Ovary (tissue), 9 donors: ENCODE results near the gene UPF1. TPM values are rescaled to one million over a fixed set of nuclear protein-coding genes. Genes with fewer than 3 reads are reported as not detected.

Experiments used
- DNase-seq, 5 donors: peaks; one replicate each; pipeline ENCODE4 v3.0.0-alpha.2; 2019 to 2020
- H3K27ac ChIP-seq, 2 donors: fragments of 200-600 bp; one replicate each; pipeline versions ENCODE4 v1.5.1 to v1.8.0; 2019 to 2022
- H3K27me3 ChIP-seq: fragments of 200-600 bp; one replicate; pipeline ENCODE4 v1.8.0; 2022
- H3K36me3 ChIP-seq: fragments of 200-600 bp; sonication (generic); one replicate; pipeline ENCODE4 v1.5.1; 2019
- H3K4me1 ChIP-seq: one replicate; pipeline ENCODE4 v1.8.1; 2013; ENCODE audit warnings: mild to moderate bottlenecking, moderate library complexity; ENCODE audit not compliant: insufficient read depth
- H3K4me3 ChIP-seq: fragments of 200-600 bp; sonication (generic); one replicate; pipeline ENCODE4 v1.5.1; 2017
- H3K9me3 ChIP-seq, 2 donors: fragments of 200-600 bp in 1 of 2; sonication (generic) in 1 of 2; one replicate each; pipeline versions ENCODE4 v1.5.1 to v1.8.1; 2013 to 2019; ENCODE audit warnings: mild to moderate bottlenecking in 1 of 2, moderate library complexity in 1 of 2
- CTCF ChIP-seq, 3 donors: fragments of 450-650 bp in 2 of 3; fragments of 200-600 bp in 1 of 3; IDR thresholded peaks; one replicate each; pipeline versions ENCODE4 v1.5.1 to v1.8.0; 2016 to 2022; ENCODE audit warnings: antibody characterized with exemption in 3 of 3, mild to moderate bottlenecking in 1 of 3
- EP300 ChIP-seq: sonication (generic); formaldehyde crosslinking; IDR thresholded peaks from one replicate; pipeline ENCODE4 v1.6.1; 2017; ENCODE audit warnings: antibody characterized with exemption
- POLR2A ChIP-seq: fragments of 450-650 bp; IDR thresholded peaks from one replicate; pipeline ENCODE4 v1.6.1; 2017; ENCODE audit warnings: antibody characterized with exemption, mild to moderate bottlenecking, moderate library complexity
- WGBS, 3 donors: extraction: QIAGEN DNeasy Blood & Tissue Kit in 1 of 3; methylation state at CpG; one replicate each; pipeline versions ENCODE4 v1.1.5 to v1.1.7; 2013 to 2017; 5-methylcytosine and 5-hydroxymethylcytosine counted together
- intact Hi-C, 4 donors: fragments of 100-400 bp; cut with DNase I; formaldehyde crosslinking; loops; one replicate each; pipeline versions ENCODE4 v1.11.0 to v1.15.1; 2022 to 2023
- polyA plus RNA-seq, 2 donors: library from polyadenylated mRNA; stranded (reverse); fragments of 200-250 nt in 1 of 2; fragments of 350-450 nt in 1 of 2; fragmentation: Illumina TruSeq in 1 of 2; extraction: RNeasy Lipid Tissue Mini Kit (QIAGEN cat#74804) in 1 of 2; gene quantifications; one replicate each; pipeline ENCODE4 v1.2.3, GENCODE V29; 2013 to 2014
- total RNA-seq, 7 donors: library from RNA; depleted of rRNA in 2 of 7; stranded (reverse); fragments of >200 nt in 2 of 7; fragmentation: NEBNext Ultra II Directional in 3 of 7; extraction: Animal tissue kit (Norgen Biotek cat#: 25700) in 3 of 7; gene quantifications; one replicate each; pipeline versions ENCODE4 v1.1.0 to v1.2.4, GENCODE V29; 2016 to 2023
- donor health status: DM: no; HTN: no; CAD: no; lungs with moderate emphysema.
- donor health status: DM: no; HTN: no; CAD: no.
- donor health status: Bipolar disorder and iron deficiency.
- donor health status: DM: yes; HTN: yes; CAD: no.
- donor health status: DM: no; HTN: no; CAD: no.
- donor health status: DM: yes; HTN: yes; CAD: no.

UPF1 gene
- total and polyA plus RNA-seq, 9 donors = 35.4 to 89.0 (median 59.7) TPM

- Histone ChIP-seq H3K9me3 (no peaks in the 10 kb centered on the region), H3K4me3 (no peak overlapping the region), H3K4me1 (peaks cover 13% of the 10 kb centered on the region), H3K36me3 (no peaks in the 10 kb centered on the region), H3K27me3 (peaks cover 9% of the 10 kb centered on the region), H3K27ac (no peak overlapping the region)
- WGBS, 3 donors = 2 to 12% (median 6%) methylated on average over 24 to 65 of the region's 65 CpGs
- DNase-seq = peak; percentile 68 to 86 (median 82)
- TF ChIP-seq POLR2A (no peak), CTCF (IDR thresholded peaks at IDR 0.05) (no peak), EP300 (no peak)
- intact Hi-C loops = no loop called here
These were observed 46.3 kb upstream of the UPF1 start for GRCh38 chr19:18785179-18786124.

DNA sequence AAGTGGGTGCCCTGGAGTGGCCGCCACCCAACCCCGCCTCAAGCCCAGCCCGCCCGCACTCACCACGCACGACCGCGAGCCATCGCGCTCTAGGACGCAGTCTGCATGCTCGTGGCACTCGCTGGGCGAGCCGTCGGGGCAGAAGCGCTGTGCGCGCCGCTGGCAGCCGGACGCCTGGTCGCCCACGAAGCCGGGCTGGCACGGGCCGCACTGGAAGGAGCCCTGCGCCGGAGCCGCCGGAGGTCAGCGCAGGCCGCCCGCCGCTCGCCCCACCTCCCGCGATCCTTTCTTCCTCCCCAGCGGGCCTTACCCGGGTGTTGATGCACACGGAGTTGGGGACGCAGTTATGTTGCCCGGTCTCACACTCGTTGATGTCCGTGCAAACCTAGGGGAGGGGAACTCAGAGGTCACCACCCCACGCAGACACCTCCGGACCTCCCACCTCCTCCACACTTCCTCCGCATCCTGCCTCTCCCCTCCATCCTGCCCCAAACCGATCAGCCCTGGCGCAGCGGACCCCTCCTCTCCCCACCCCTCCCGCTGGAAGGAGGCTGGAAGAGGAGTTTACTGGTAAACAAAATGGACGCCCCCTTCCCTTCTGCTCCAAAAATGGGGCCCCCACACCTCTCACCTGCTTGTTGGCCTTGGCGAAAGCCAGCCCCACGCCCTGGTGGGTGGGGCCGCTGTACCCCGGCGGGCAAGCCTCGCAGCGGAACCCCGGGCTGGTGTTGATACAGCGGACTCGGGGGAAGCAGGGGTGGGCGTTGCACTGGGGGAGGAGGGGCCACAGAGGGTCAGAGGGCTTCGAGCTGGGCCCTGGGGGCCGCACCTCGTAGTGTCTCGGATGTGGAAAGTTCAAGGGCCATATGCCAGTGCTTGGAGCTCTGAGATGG lies 43.0 kb upstream of the UPF1 start:
- Histone ChIP-seq H3K27me3 (peaks cover 13% of the 10 kb centered on the region), H3K4me1 (peaks cover 13% of the 10 kb centered on the region)
- 1 to 2% (median 2%) methylated on average over 36 to 68 of the region's 68 CpGs for WGBS, 3 donors

DNA sequence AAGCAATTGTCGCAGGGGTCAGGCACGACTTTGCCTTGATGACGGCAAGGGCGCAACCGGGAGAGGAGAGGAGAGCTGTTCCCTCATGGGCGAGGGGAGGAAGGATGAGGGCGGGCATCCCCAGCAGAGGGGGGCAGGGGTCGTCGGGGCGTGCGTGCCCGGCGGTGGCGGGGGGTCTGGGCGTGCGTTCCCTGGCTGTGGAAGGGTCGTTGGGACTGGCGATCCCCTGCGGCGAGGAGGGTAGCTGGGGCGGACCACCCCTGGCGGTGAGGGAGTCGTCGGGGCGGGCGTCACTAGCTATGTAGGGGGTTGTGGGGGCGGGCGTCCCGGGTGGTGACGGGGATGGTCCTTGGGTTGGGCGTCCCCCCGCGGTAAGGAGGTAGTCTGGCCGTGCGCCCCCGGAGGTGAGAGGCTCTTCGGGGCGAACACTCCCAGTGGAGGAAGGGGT lies 42.3 kb upstream of the UPF1 start:
- no peak for DNase-seq

More for the DNA sequence above, 43.0 kb upstream of the UPF1 start:
- no peaks in the 10 kb centered on the region for H3K36me3 ChIP-seq
- no peak overlapping the region for H3K27ac ChIP-seq
- H3K9me3 ChIP-seq = no peaks in the 10 kb centered on the region
- TF ChIP-seq POLR2A (no peak), EP300 (no peak), CTCF (IDR thresholded peaks at IDR 0.05) (no peak)
- intact Hi-C loops = no loop called here
- no peak for DNase-seq
- no peak overlapping the region for H3K4me3 ChIP-seq

More for the DNA sequence above, 42.3 kb upstream of the UPF1 start:
- TF ChIP-seq POLR2A = no peak
- no peak for TF ChIP-seq CTCF (IDR thresholded peaks at IDR 0.05)
- no peak for TF ChIP-seq EP300
- Histone ChIP-seq H3K4me1 (peaks cover 13% of the 10 kb centered on the region), H3K36me3 (no peaks in the 10 kb centered on the region), H3K27me3 (peaks cover 13% of the 10 kb centered on the region), H3K27ac (no peak overlapping the region), H3K4me3 (no peak overlapping the region), H3K9me3 (no peaks in the 10 kb centered on the region)
- intact Hi-C loops = no loop called here
- 1 to 3% (median 2%) methylated on average over 23 to 38 of the region's 38 CpGs for WGBS, 3 donors
